HFF-Myc (cell line): Measurements from ENCODE around the gene CTNND2.

Experiments used
- DNase-seq: peaks from one replicate; pipeline ENCODE4 v3.0.0-alpha.2; 2011; ENCODE audit warnings: low read depth; ENCODE audit errors: extremely low read depth
- H3K4me3 ChIP-seq: replicated peaks from 2 replicates; pipeline ENCODE4 v1.5.1; 2011; ENCODE audit warnings: low read depth, mild to moderate bottlenecking, control low read depth, low read length
- CTCF ChIP-seq: IDR thresholded peaks from 2 replicates; pipeline ENCODE4 v1.5.1; 2012; ENCODE audit warnings: mild to moderate bottlenecking, low read depth, low read length, control low read depth; ENCODE audit errors: missing control alignments

CTNND2 gene

GRCh38 chr5:11037941-11038340, 866.3 kb downstream of the CTNND2 start:
- no peak overlapping the region for H3K4me3 ChIP-seq
- no peak for DNase-seq
- TF ChIP-seq CTCF = no peak

GRCh38 chr5:11037080-11037479, 867.2 kb downstream of the CTNND2 start:
- DNase-seq = no peak
- H3K4me3 ChIP-seq = no peak overlapping the region
- no peak for TF ChIP-seq CTCF

GRCh38 chr5:11030671-11031070, 873.6 kb downstream of the CTNND2 start:
- no peak overlapping the region for H3K4me3 ChIP-seq
- TF ChIP-seq CTCF = no peak
- DNase-seq = no peak

GRCh38 chr5:11027660-11028059, 876.6 kb downstream of the CTNND2 start:
- DNase-seq = no peak
- TF ChIP-seq CTCF = no peak
- H3K4me3 ChIP-seq = no peak overlapping the region

- no peak for TF ChIP-seq CTCF
- DNase-seq = no peak
- H3K4me3 ChIP-seq = no peak overlapping the region
Observed at GRCh38 chr5:11026543-11026942, 877.7 kb downstream of the CTNND2 start.

GRCh38 chr5:11023945-11024344, 880.3 kb downstream of the CTNND2 start:
- no peak for DNase-seq
- no peak overlapping the region for H3K4me3 ChIP-seq
- no peak for TF ChIP-seq CTCF

- TF ChIP-seq CTCF = no peak
- H3K4me3 ChIP-seq = no peak overlapping the region
- DNase-seq = no peak
Observed at GRCh38 chr5:11013793-11014192, 890.5 kb downstream of the CTNND2 start.
